Neural progenitor cell (in vitro differentiated cells): Measurements from ENCODE around the gene MNT. TPM values are rescaled to one million over a fixed set of nuclear protein-coding genes. Genes with fewer than 3 reads are reported as not detected.

ENCODE experiments used
- DNase-seq: peaks from one replicate; pipeline ENCODE4 v3.0.0-alpha.2; 2016; ENCODE audit warnings: low spot score
- H2AFZ ChIP-seq: fragments of 200-600 bp; sonication (generic); replicated peaks from 2 replicates; pipeline ENCODE4 v1.6.1; 2016; ENCODE audit warnings: antibody characterized with exemption
- H3F3A ChIP-seq: fragments of 200-600 bp; sonication (generic); 2 replicates; pipeline ENCODE4 v1.6.1; 2016; ENCODE audit warnings: antibody characterized with exemption, low read depth
- H3K27ac ChIP-seq: fragments of 200-600 bp; sonication (generic); 2 replicates; pipeline ENCODE4 v1.5.1; 2016; ENCODE audit warnings: mild to moderate bottlenecking
- H3K27me3 ChIP-seq: fragments of 200-600 bp; sonication (generic); 2 replicates; pipeline ENCODE4 v1.6.1; 2016; ENCODE audit warnings: mild to moderate bottlenecking, moderate library complexity
- H3K36me3 ChIP-seq: fragments of 200-600 bp; sonication (generic); 2 replicates; pipeline ENCODE4 v1.5.1; 2016
- H3K4me1 ChIP-seq: fragments of 200-600 bp; sonication (generic); 2 replicates; pipeline ENCODE4 v1.6.1; 2016; ENCODE audit warnings: mixed run types
- H3K4me2 ChIP-seq: fragments of 200-600 bp; sonication (generic); 2 replicates; pipeline ENCODE4 v1.6.1; 2016
- H3K4me3 ChIP-seq: fragments of 200-600 bp; sonication (generic); 2 replicates; pipeline ENCODE4 v1.5.1; 2016
- H3K79me2 ChIP-seq: fragments of 200-600 bp; sonication (generic); 2 replicates; pipeline ENCODE4 v1.6.1; 2016; ENCODE audit warnings: low read depth
- H3K9ac ChIP-seq: fragments of 200-600 bp; sonication (generic); 2 replicates; pipeline ENCODE4 v1.6.1; 2016
- H3K9me3 ChIP-seq: fragments of 200-600 bp; sonication (generic); 2 replicates; pipeline ENCODE4 v1.5.1; 2016; ENCODE audit warnings: low read depth
- H4K20me1 ChIP-seq: fragments of 200-600 bp; sonication (generic); 2 replicates; pipeline ENCODE4 v1.6.1; 2016; ENCODE audit warnings: low read depth
- H3K27ac Mint-ChIP-seq: 3 replicates; pipeline ENCODE4 v1.8.0; 2021; ENCODE audit warnings: mixed read lengths
- H3K27me3 Mint-ChIP-seq: 2 replicates; pipeline ENCODE4 v1.8.0; 2022; ENCODE audit warnings: low read depth, mild to moderate bottlenecking, inconsistent platforms, moderate library complexity, mixed read lengths; ENCODE audit not compliant: insufficient read depth
- H3K36me3 Mint-ChIP-seq: 3 replicates; pipeline ENCODE4 v1.8.0; 2021; ENCODE audit warnings: mixed read lengths
- H3K4me1 Mint-ChIP-seq: 3 replicates; pipeline ENCODE4 v1.8.0; 2021; ENCODE audit warnings: mixed read lengths
- H3K4me3 Mint-ChIP-seq: 3 replicates; pipeline ENCODE4 v1.8.0; 2021; ENCODE audit warnings: mild to moderate bottlenecking, moderate library complexity, mixed read lengths
- H3K9me3 Mint-ChIP-seq: 3 replicates; pipeline ENCODE4 v1.8.0; 2020; ENCODE audit warnings: mixed read lengths
- CTCF ChIP-seq: fragments of 200-600 bp; sonication (generic); IDR thresholded peaks from 2 replicates; pipeline ENCODE4 v1.5.1; 2017; ENCODE audit warnings: antibody characterized with exemption, mild to moderate bottlenecking
- EZH2 ChIP-seq: fragments of 200-600 bp; sonication (generic); IDR thresholded peaks from 2 replicates; pipeline ENCODE4 v1.6.1; 2017; ENCODE audit warnings: antibody characterized with exemption, mild to moderate bottlenecking, moderate library complexity
- EZH2phosphoT487 ChIP-seq: fragments of 200-600 bp; sonication (generic); IDR thresholded peaks from 2 replicates; pipeline ENCODE4 v1.6.1; 2017; ENCODE audit warnings: antibody characterized with exemption
- total RNA-seq: library from RNA; depleted of rRNA; stranded (reverse); fragments of >200 nt; gene quantifications from 2 replicates; pipeline ENCODE4 v1.2.3, GENCODE V29; 2015; ENCODE audit warnings: low replicate concordance

The MNT gene
- total RNA-seq, 1 donor from 2014 or later, result 2.2 TPM

- Histone ChIP-seq H3K4me2 (no peak overlapping the region), H3K27ac (no peak overlapping the region), H3K4me1 (no peaks in the 10 kb centered on the region), H3K79me2 (peaks cover 6% of the 10 kb centered on the region), H3K27me3 (no peaks in the 10 kb centered on the region), H3F3A (peaks cover 21% of the 10 kb centered on the region), H4K20me1 (peaks cover 12% of the 10 kb centered on the region), H3K9ac (no peak overlapping the region), H3K4me3 (no peak overlapping the region), H3K36me3 (no peaks in the 10 kb centered on the region), H2AFZ (no peak overlapping the region), H3K9me3 (no peaks in the 10 kb centered on the region)
- Mint-ChIP-seq H3K27ac (peak overlapping the region; percentile 78), H3K27me3 (peaks cover 11% of the 10 kb centered on the region), H3K36me3 (peaks cover 32% of the 10 kb centered on the region), H3K4me3 (peak overlapping the region; percentile 43), H3K9me3 (no peaks in the 10 kb centered on the region), H3K4me1 (peaks cover 47% of the 10 kb centered on the region)
- DNase-seq, result no peak
- TF ChIP-seq CTCF, result no peak
These were observed 17.7 kb upstream of the MNT start for GRCh38 chr17:2418572-2418971.

GRCh38 chr17:2416010-2416734 is 15.3 kb upstream of the MNT start:
- H3K4me1 Mint-ChIP-seq, result peaks cover 39% of the 10 kb centered on the region
- H3K4me1 ChIP-seq, result no peaks in the 10 kb centered on the region
- peaks cover 21% of the 10 kb centered on the region for H3F3A ChIP-seq
- H3K27me3 ChIP-seq, result no peaks in the 10 kb centered on the region
- H3K79me2 ChIP-seq, result peaks cover 6% of the 10 kb centered on the region
- H3K27ac ChIP-seq, result peak overlapping the region; percentile 79
- peaks cover 30% of the 10 kb centered on the region for H3K36me3 Mint-ChIP-seq
- peak overlapping the region; percentile 25 for H3K4me2 ChIP-seq
- no peak overlapping the region for H3K4me3 Mint-ChIP-seq
- peaks cover 12% of the 10 kb centered on the region for H4K20me1 ChIP-seq
- H3K27ac Mint-ChIP-seq, result peak overlapping the region; percentile 92
- no peak overlapping the region for H2AFZ ChIP-seq
- H3K27me3 Mint-ChIP-seq, result peaks cover 11% of the 10 kb centered on the region
- H3K4me3 ChIP-seq, result no peak overlapping the region
- no peak overlapping the region for H3K9ac ChIP-seq
- no peaks in the 10 kb centered on the region for H3K9me3 Mint-ChIP-seq
- peak; percentile 90 for DNase-seq
- no peaks in the 10 kb centered on the region for H3K9me3 ChIP-seq
- no peak for TF ChIP-seq EZH2phosphoT487
- TF ChIP-seq CTCF, result peak; percentile 98
- no peaks in the 10 kb centered on the region for H3K36me3 ChIP-seq

GRCh38 chr17:2415081-2415480 is 14.2 kb upstream of the MNT start:
- Histone ChIP-seq H3K9ac (no peak overlapping the region), H3K36me3 (no peaks in the 10 kb centered on the region), H3K79me2 (peaks cover 6% of the 10 kb centered on the region), H3K27ac (no peak overlapping the region), H3F3A (peaks cover 21% of the 10 kb centered on the region), H3K9me3 (no peaks in the 10 kb centered on the region), H3K4me3 (no peak overlapping the region), H3K4me2 (no peak overlapping the region), H2AFZ (no peak overlapping the region), H3K27me3 (no peaks in the 10 kb centered on the region), H4K20me1 (peaks cover 12% of the 10 kb centered on the region), H3K4me1 (no peaks in the 10 kb centered on the region)
- Mint-ChIP-seq H3K27me3 (peaks cover 11% of the 10 kb centered on the region), H3K27ac (no peak overlapping the region), H3K4me1 (peaks cover 34% of the 10 kb centered on the region), H3K9me3 (no peaks in the 10 kb centered on the region), H3K4me3 (no peak overlapping the region), H3K36me3 (peaks cover 29% of the 10 kb centered on the region)
- no peak for DNase-seq
- TF ChIP-seq CTCF, result no peak
- no peak for TF ChIP-seq EZH2
- no peak for TF ChIP-seq EZH2phosphoT487
